Osteoblast (primary cell): ENCODE data around the gene SMPD3. TPM values are rescaled to one million over a fixed set of nuclear protein-coding genes. Genes with fewer than 3 reads are reported as not detected.

Experiments used
- DNase-seq: peaks from one replicate; pipeline ENCODE4 v3.0.0; 2011; ENCODE audit warnings: low spot score, mixed read lengths; ENCODE audit not compliant: insufficient read length; ENCODE audit errors: missing footprints
- H2AFZ ChIP-seq: 2 replicates; pipeline ENCODE4 v1.6.0; 2011; ENCODE audit warnings: mild to moderate bottlenecking, low read length
- H3K27ac ChIP-seq: 2 replicates; pipeline ENCODE4 v1.5.1; 2011; ENCODE audit warnings: mild to moderate bottlenecking, low read depth, low read length, moderate library complexity
- H3K27me3 ChIP-seq: 2 replicates; pipeline ENCODE4 v1.6.0; 2012; ENCODE audit warnings: mild to moderate bottlenecking, control low read depth, inconsistent platforms, low read length, moderate library complexity; ENCODE audit not compliant: insufficient read depth
- H3K36me3 ChIP-seq: 2 replicates; pipeline ENCODE4 v1.5.1; 2011; ENCODE audit warnings: mild to moderate bottlenecking, low read length, control low read depth, moderate library complexity; ENCODE audit not compliant: insufficient read depth
- H3K4me1 ChIP-seq: 2 replicates; pipeline ENCODE4 v1.5.1; 2011; ENCODE audit warnings: mild to moderate bottlenecking, low read length, control low read depth, moderate library complexity; ENCODE audit not compliant: insufficient read depth
- H3K4me2 ChIP-seq: 2 replicates; pipeline ENCODE4 v1.6.0; 2011; ENCODE audit warnings: mild to moderate bottlenecking, low read length; ENCODE audit not compliant: insufficient read depth
- H3K4me3 ChIP-seq: fragments of 200-600 bp; sonication (generic); 3 replicates; pipeline ENCODE4 v1.5.1; 2012; ENCODE audit warnings: mild to moderate bottlenecking, low read length, inconsistent platforms; ENCODE audit not compliant: insufficient read depth
- H3K79me2 ChIP-seq: 2 replicates; pipeline ENCODE4 v1.6.0; 2012; ENCODE audit warnings: mild to moderate bottlenecking, low read length, control low read depth, inconsistent platforms; ENCODE audit not compliant: insufficient read depth
- H3K9me3 ChIP-seq: 2 replicates; pipeline ENCODE4 v1.5.1; 2011; ENCODE audit warnings: low read depth, low read length, control low read depth
- H4K20me1 ChIP-seq: 2 replicates; pipeline ENCODE4 v1.6.0; 2012; ENCODE audit warnings: mild to moderate bottlenecking, low read length, control low read depth; ENCODE audit not compliant: insufficient read depth
- total RNA-seq: library from RNA; depleted of rRNA; stranded (reverse); fragments of >200 nt; gene quantifications from 2 replicates; pipeline ENCODE4 v1.2.3, GENCODE V29; 2012
- TF ChIP-seq, protein P1 (sequence below): IDR thresholded peaks from 2 replicates; pipeline ENCODE4 v1.5.1; 2011; ENCODE audit warnings: mild to moderate bottlenecking, low read depth, low read length, moderate library complexity; ENCODE audit errors: extremely low read depth

Gene SMPD3
- total RNA-seq, 1 donor = 0.72 TPM

DNA sequence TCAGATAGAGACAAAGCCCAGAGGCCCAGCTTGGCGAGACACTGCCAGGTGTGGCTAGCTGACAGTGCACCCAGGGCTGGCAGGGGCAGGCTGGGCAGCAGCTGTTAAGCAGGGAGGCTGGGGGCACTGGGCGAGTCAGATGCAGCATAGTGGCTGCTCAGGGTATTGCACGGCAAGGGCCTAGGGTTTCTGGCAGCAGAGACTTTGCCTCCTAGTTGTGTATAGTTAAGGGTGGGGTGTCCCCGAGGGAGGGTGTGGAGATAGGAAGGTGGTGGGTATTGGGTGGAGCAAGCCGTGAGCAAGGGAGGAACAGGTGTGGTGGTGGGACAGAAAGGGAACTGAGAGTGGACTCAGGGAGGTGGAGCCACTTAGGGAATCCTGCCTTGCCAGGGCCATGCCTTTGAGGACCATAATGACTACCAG lies 66.0 kb downstream of the SMPD3 start:
- Histone ChIP-seq H3K27me3 (peaks cover 16% of the 10 kb centered on the region), H2AFZ (no peak overlapping the region), H3K36me3 (no peaks in the 10 kb centered on the region), H3K27ac (no peak overlapping the region), H3K9me3 (no peaks in the 10 kb centered on the region), H4K20me1 (no peaks in the 10 kb centered on the region), H3K4me2 (no peak overlapping the region), H3K4me3 (no peak overlapping the region), H3K79me2 (no peaks in the 10 kb centered on the region), H3K4me1 (no peaks in the 10 kb centered on the region)
- peak; percentile 73 for DNase-seq
- TF ChIP-seq, protein P1, sequence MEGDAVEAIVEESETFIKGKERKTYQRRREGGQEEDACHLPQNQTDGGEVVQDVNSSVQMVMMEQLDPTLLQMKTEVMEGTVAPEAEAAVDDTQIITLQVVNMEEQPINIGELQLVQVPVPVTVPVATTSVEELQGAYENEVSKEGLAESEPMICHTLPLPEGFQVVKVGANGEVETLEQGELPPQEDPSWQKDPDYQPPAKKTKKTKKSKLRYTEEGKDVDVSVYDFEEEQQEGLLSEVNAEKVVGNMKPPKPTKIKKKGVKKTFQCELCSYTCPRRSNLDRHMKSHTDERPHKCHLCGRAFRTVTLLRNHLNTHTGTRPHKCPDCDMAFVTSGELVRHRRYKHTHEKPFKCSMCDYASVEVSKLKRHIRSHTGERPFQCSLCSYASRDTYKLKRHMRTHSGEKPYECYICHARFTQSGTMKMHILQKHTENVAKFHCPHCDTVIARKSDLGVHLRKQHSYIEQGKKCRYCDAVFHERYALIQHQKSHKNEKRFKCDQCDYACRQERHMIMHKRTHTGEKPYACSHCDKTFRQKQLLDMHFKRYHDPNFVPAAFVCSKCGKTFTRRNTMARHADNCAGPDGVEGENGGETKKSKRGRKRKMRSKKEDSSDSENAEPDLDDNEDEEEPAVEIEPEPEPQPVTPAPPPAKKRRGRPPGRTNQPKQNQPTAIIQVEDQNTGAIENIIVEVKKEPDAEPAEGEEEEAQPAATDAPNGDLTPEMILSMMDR = peak; percentile 27

DNA sequence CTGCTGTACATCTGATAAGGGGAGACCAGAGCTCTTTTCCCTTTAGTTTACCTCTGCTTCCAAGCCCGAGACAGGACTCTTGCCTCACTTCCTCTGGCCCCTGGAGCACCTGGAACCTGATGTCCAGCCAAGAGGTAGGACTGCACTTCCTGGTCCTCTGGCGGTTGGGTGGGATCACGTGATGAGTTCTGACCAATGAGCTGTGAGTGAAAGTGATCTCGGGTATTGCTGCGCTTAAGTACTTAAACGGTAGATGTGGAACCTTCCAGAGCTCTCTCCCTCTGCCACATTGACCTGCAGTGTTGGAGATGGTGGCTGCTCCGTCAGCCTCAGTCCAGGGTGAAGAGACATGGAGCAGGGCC lies 67.0 kb downstream of the SMPD3 start:
- H2AFZ ChIP-seq = no peak overlapping the region
- H3K36me3 ChIP-seq = no peaks in the 10 kb centered on the region
- no peak overlapping the region for H3K4me3 ChIP-seq
- H3K9me3 ChIP-seq = no peaks in the 10 kb centered on the region
- peaks cover 16% of the 10 kb centered on the region for H3K27me3 ChIP-seq
- TF ChIP-seq, protein P1 = no peak
- DNase-seq = peak; percentile 75
- no peaks in the 10 kb centered on the region for H3K4me1 ChIP-seq
- no peaks in the 10 kb centered on the region for H4K20me1 ChIP-seq
- no peak overlapping the region for H3K27ac ChIP-seq
- H3K79me2 ChIP-seq = no peaks in the 10 kb centered on the region
- no peak overlapping the region for H3K4me2 ChIP-seq

DNA sequence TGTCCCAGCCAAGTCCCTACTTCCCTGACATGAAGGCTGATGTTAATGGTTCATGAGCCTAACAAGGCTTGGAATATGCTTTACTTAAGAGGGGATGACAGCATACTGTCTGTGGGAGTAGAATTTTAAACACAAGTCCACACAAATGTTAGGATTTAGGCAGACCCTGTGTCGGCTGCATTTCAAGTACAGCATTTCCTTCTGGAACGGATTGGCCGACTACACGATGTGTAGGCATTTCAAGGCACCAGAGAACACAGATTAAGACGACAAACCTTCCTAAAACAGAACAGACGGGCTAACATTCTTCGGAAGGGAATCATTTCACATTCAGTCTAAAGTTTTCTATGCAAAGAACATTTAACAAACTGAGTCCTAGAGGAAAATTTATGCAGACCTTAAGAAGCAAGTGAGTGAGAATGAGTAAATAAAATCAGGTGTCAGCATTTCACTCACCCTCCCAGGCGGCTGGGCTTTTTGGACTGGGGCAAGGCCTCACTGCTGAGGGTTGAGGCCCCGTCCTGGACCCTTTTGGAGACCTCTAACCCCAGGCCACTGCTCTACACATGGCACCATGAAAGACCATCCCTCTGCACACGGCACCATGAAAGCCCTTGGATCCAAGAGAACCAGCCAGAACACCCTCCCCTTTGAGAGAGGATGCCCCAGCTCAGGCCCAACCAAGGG lies 67.5 kb downstream of the SMPD3 start:
- H3K27ac ChIP-seq = no peak overlapping the region
- H4K20me1 ChIP-seq = no peaks in the 10 kb centered on the region
- H3K4me3 ChIP-seq = no peak overlapping the region
- H3K4me1 ChIP-seq = no peaks in the 10 kb centered on the region
- no peaks in the 10 kb centered on the region for H3K79me2 ChIP-seq
- no peak overlapping the region for H2AFZ ChIP-seq
- no peak overlapping the region for H3K4me2 ChIP-seq
- H3K27me3 ChIP-seq = peaks cover 16% of the 10 kb centered on the region
- H3K9me3 ChIP-seq = no peaks in the 10 kb centered on the region
- H3K36me3 ChIP-seq = no peaks in the 10 kb centered on the region
- peak; percentile 52 for DNase-seq
- TF ChIP-seq, protein P1 = no peak

DNA sequence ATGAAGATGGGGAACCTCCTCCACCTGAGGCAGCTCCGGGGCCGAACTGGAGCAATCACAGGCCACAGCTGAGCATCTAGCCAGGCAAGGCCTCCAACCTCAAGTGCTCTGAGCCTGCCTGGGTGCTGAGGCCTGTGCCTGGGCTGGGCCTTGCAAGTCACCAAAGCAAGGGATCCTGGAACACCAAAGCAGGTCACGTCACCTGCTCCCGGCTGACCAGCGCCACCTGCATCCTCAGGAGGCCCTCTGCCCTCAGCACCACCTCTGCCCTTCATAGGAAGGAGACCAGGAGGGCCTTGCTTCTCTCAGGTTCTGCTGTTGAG lies 68.0 kb downstream of the SMPD3 start:
- Histone ChIP-seq H3K4me1 (no peaks in the 10 kb centered on the region), H3K9me3 (no peaks in the 10 kb centered on the region), H4K20me1 (no peaks in the 10 kb centered on the region), H3K79me2 (no peaks in the 10 kb centered on the region), H3K4me3 (no peak overlapping the region), H3K36me3 (no peaks in the 10 kb centered on the region), H3K27me3 (peaks cover 13% of the 10 kb centered on the region), H3K27ac (no peak overlapping the region), H3K4me2 (no peak overlapping the region), H2AFZ (no peak overlapping the region)
- peak; percentile 73 for DNase-seq
- TF ChIP-seq, protein P1 = no peak
